ENCODE measurements around the gene PTPRO. TPM values are rescaled to one million over a fixed set of nuclear protein-coding genes. Genes with fewer than 3 reads are reported as not detected.
A peak's percentile ranks its signal among the peaks of the same experiment; 100 is the strongest.

The PTPRO gene
- 0.15 and 1.3 TPM in 2 replicates for total RNA-seq (2014; rRNA removed; shearing (Covaris generic); ENCODE audit: low replicate concordance)

- DNase-seq, result peak; percentile 38
- Histone ChIP-seq H3K27me3 (no peaks in the 10 kb centered on the region; the same call in 1 of the 2 replicates), H3K4me3 (peak within 1 kb of the TSS; percentile 55), H3K9me3 (no peaks in the 10 kb centered on the region), H3K36me3 (no peaks in the 10 kb centered on the region)
Measured at GRCh38 chr12:15322164-15323061, at the start of gene PTPRO. Gene PTPRO, plus strand, starts transcription at chr12:15322508.

GRCh38 chr12:15273896-15274295, 48.4 kb upstream of the PTPRO start:
- no peak for DNase-seq
- H3K4me3 ChIP-seq, result no peak overlapping the region
- H3K27me3 ChIP-seq, result no peaks in the 10 kb centered on the region
- H3K36me3 ChIP-seq, result no peaks in the 10 kb centered on the region
- no peaks in the 10 kb centered on the region for H3K9me3 ChIP-seq

GRCh38 chr12:15274561-15274967, 47.7 kb upstream of the PTPRO start:
- Histone ChIP-seq H3K4me3 (no peak overlapping the region), H3K9me3 (no peaks in the 10 kb centered on the region), H3K36me3 (no peaks in the 10 kb centered on the region), H3K27me3 (no peaks in the 10 kb centered on the region)
- no peak for DNase-seq

GRCh38 chr12:15276088-15276698, 46.1 kb upstream of the PTPRO start:
- peak; percentile 12 for DNase-seq
- Histone ChIP-seq H3K27me3 (no peaks in the 10 kb centered on the region), H3K36me3 (no peaks in the 10 kb centered on the region), H3K9me3 (no peaks in the 10 kb centered on the region), H3K4me3 (no peak overlapping the region)

GRCh38 chr12:15278816-15279658, 43.3 kb upstream of the PTPRO start:
- peak; percentile 94 for DNase-seq
- H3K9me3 ChIP-seq, result no peaks in the 10 kb centered on the region
- H3K36me3 ChIP-seq, result no peaks in the 10 kb centered on the region
- H3K4me3 ChIP-seq, result no peak overlapping the region
- H3K27me3 ChIP-seq, result no peaks in the 10 kb centered on the region

GRCh38 chr12:15280930-15281329, 41.4 kb upstream of the PTPRO start:
- H3K9me3 ChIP-seq, result no peaks in the 10 kb centered on the region
- no peaks in the 10 kb centered on the region for H3K27me3 ChIP-seq
- no peak for DNase-seq
- no peaks in the 10 kb centered on the region for H3K36me3 ChIP-seq
- no peak overlapping the region for H3K4me3 ChIP-seq

GRCh38 chr12:15289192-15289591, 33.1 kb upstream of the PTPRO start:
- Histone ChIP-seq H3K27me3 (no peaks in the 10 kb centered on the region), H3K36me3 (no peaks in the 10 kb centered on the region)
- DNase-seq, result no peak

GRCh38 chr12:15293731-15294130, 28.6 kb upstream of the PTPRO start:
- H3K9me3 ChIP-seq, result no peaks in the 10 kb centered on the region
- H3K4me3 ChIP-seq, result no peak overlapping the region
- no peaks in the 10 kb centered on the region for H3K36me3 ChIP-seq
- DNase-seq, result no peak
- H3K27me3 ChIP-seq, result no peaks in the 10 kb centered on the region

More at GRCh38 chr12:15289192-15289591, 33.1 kb upstream of the PTPRO start:
- no peak overlapping the region for H3K4me3 ChIP-seq
- no peaks in the 10 kb centered on the region for H3K9me3 ChIP-seq

GRCh38 chr12:15299947-15300346, 22.4 kb upstream of the PTPRO start:
- Histone ChIP-seq H3K4me3 (no peak overlapping the region), H3K36me3 (no peaks in the 10 kb centered on the region), H3K27me3 (no peaks in the 10 kb centered on the region), H3K9me3 (peaks cover 2% of the 10 kb centered on the region; the same call in 1 of the 2 replicates)
- DNase-seq, result no peak

GRCh38 chr12:15304296-15304695, 18.0 kb upstream of the PTPRO start:
- Histone ChIP-seq H3K27me3 (no peaks in the 10 kb centered on the region), H3K36me3 (no peaks in the 10 kb centered on the region), H3K4me3 (no peak overlapping the region), H3K9me3 (peaks cover 2% of the 10 kb centered on the region; the same call in 1 of the 2 replicates)
- DNase-seq, result no peak

- Histone ChIP-seq H3K9me3 (peaks cover 2% of the 10 kb centered on the region; the same call in 1 of the 2 replicates), H3K4me3 (no peak overlapping the region), H3K36me3 (no peaks in the 10 kb centered on the region), H3K27me3 (no peaks in the 10 kb centered on the region)
- no peak for DNase-seq
Measured at GRCh38 chr12:15306605-15307004, 15.7 kb upstream of the PTPRO start.

- Histone ChIP-seq H3K4me3 (no peak overlapping the region), H3K9me3 (peaks cover 2% of the 10 kb centered on the region; the same call in 1 of the 2 replicates), H3K27me3 (no peaks in the 10 kb centered on the region), H3K36me3 (no peaks in the 10 kb centered on the region)
- no peak for DNase-seq
Measured at GRCh38 chr12:15307079-15307478, 15.2 kb upstream of the PTPRO start.

- H3K4me3 ChIP-seq, result no peak overlapping the region
- H3K36me3 ChIP-seq, result no peaks in the 10 kb centered on the region
- H3K27me3 ChIP-seq, result no peaks in the 10 kb centered on the region; the same call in 1 of the 2 replicates
- H3K9me3 ChIP-seq, result no peaks in the 10 kb centered on the region
- DNase-seq, result no peak
Measured at GRCh38 chr12:15318841-15319240, 3.5 kb upstream of the PTPRO start.

GRCh38 chr12:15320881-15321280, 1.4 kb upstream of the PTPRO start:
- Histone ChIP-seq H3K9me3 (no peaks in the 10 kb centered on the region), H3K36me3 (no peaks in the 10 kb centered on the region), H3K27me3 (no peaks in the 10 kb centered on the region; the same call in 1 of the 2 replicates), H3K4me3 (no peak overlapping the region)
- no peak for DNase-seq

- no peaks in the 10 kb centered on the region for H3K36me3 ChIP-seq
- no peaks in the 10 kb centered on the region for H3K9me3 ChIP-seq
- peak overlapping the region; percentile 55 for H3K4me3 ChIP-seq
- no peak for DNase-seq
- no peaks in the 10 kb centered on the region; the same call in 1 of the 2 replicates for H3K27me3 ChIP-seq
Measured at GRCh38 chr12:15323480-15323879, 1.2 kb downstream of the PTPRO start.

- no peaks in the 10 kb centered on the region for H3K9me3 ChIP-seq
- no peaks in the 10 kb centered on the region for H3K36me3 ChIP-seq
- H3K27me3 ChIP-seq, result no peaks in the 10 kb centered on the region
- no peak overlapping the region for H3K4me3 ChIP-seq
- no peak for DNase-seq
Measured at GRCh38 chr12:15329891-15330290, 7.6 kb downstream of the PTPRO start.

GRCh38 chr12:15334225-15334624, 11.9 kb downstream of the PTPRO start:
- H3K27me3 ChIP-seq, result no peaks in the 10 kb centered on the region
- DNase-seq, result no peak
- no peak overlapping the region for H3K4me3 ChIP-seq
- no peaks in the 10 kb centered on the region for H3K9me3 ChIP-seq
- no peaks in the 10 kb centered on the region for H3K36me3 ChIP-seq
